GM19463 (cell line): ENCODE results near the gene EHMT1.
"Not testable (repeated sequence)": the region's sequence is repeated elsewhere in the genome, so short reads cannot be mapped to it uniquely, and the experiment has no call there.

Experiments used
- ATAC-seq: cut with Tn5 transposase; IDR thresholded peaks from one replicate; pipeline ENCODE4 v1.9.1; 2021; ENCODE audit warnings: mild to moderate bottlenecking, moderate library complexity; ENCODE audit not compliant: unreplicated experiment

The EHMT1 gene

DNA sequence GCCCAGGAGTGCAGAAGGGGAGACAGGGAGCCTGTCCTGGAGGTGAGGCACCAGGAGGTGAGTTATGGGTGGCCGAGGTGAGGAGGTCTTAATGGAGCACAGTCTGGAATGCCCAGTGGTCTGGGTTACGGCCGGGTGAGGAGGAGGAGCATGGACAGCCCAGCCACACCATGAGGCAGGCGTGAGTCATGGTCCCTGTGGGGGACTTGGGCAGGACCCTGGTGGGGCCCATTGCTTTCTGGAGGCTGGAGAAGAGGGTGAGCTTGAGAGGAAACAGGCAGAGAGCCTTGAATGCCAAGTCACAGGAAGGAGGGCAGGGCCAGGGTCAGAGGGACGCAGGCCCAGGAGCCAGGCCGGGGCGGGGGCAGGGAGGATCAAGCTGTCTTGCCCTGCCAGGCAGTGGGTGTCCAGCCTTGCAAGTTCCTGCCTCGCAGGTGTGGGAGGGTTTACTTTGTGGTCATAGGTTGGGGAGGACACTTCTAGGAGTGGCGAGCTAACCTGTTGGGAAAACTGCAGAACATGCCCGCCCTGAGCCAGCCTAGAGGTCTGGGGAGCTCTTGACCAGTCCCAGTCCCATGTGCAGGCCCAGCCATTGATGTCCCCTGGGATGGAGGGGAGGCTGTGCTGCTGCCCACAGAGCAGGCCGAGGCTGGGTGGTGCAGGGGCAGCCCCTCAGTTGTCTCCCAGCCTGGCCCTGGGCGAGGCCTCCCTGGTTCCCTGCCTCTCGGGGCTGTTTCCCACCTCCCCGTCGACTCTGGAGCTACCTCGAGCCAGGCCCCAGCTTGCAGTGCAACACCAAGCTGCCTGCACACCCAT lies 261.6 kb downstream of the EHMT1 start:
- ATAC-seq = no peak

DNA sequence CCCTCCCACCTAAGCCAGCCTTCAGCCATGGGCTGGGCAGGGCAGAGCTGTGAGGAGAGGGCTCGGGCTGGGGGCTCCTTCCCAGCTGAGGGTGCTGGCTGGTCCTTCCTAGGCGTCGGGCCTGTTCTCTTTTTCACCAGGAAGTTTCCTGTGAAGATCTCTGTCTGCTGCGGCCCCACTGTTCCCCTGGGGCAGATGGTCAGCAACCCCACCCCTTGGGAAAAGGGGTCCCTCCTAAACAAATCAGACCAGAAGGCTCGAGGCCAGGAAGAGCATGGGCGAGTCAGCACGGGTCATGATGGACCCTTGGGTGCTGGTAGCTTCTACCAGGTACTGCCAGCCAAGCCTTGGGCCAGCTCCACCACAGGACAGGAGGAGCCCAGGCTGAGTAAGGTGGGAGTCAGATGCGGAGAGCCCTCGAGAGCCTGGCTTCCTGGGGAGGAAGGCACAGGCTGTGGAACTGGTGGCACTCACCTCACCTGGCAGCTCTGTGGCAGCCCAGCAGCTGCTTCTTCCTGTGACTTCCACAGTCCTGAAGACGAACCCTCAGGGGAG lies 262.2 kb downstream of the EHMT1 start:
- no peak for ATAC-seq

DNA sequence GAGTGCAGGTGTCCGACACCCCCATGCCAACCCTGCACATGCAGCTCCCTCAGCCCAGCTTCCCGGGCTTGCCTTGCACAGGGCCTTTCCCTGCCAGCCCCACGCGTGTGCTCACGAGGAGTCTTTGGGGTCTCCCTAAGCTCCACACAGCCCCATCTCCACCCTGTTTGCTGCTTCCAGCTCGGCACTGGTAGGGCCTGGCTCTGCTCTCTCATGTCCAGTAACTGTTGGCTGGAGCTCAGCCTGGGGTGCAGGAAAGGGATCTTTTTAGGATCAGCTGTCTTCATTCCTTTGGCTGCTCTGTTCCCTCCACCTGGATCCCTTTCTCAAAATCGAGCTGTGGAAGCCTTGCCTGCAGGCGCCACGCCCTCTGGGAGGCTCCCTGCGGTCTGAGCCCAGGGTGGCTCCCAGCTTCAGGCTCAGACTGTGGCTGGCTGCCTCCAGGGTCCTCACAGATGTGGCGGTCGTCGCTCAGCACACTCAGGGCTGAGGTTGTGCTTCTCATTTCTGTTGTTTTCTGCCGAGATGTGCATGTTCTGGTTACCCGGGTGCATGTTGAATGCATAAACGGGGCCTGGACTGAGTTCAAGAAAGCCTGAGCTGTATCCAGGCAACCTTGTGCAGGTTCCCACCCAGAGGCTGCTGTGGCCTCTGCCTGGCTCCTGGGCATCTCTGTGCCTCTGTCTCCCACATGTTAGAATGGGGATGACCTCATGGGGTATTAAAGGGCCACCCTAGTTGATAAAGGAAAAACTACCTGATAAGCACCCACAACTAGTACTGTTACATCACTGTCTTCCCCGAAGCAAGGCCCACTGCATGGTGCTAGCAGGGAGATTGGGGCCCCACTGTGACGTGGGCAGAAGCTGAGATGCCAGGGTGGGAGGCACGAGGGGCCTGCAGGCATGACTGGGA lies 263.0 kb downstream of the EHMT1 start:
- ATAC-seq = no peak

DNA sequence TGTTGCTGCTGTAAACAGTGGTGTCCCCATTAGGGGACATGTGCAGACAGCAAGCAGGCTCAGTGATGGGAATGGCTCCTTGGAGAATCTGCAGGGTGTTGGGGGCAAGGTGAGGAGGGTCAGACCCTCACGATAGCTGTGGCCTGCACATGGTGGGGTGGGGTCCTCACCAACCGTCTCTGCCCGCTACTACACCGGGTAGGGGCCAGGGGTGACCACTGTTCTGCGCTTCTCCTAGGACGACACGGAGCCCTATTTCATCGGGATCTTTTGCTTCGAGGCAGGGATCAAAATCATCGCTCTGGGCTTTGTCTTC lies 263.7 kb downstream of the EHMT1 start:
- no peak for ATAC-seq

DNA sequence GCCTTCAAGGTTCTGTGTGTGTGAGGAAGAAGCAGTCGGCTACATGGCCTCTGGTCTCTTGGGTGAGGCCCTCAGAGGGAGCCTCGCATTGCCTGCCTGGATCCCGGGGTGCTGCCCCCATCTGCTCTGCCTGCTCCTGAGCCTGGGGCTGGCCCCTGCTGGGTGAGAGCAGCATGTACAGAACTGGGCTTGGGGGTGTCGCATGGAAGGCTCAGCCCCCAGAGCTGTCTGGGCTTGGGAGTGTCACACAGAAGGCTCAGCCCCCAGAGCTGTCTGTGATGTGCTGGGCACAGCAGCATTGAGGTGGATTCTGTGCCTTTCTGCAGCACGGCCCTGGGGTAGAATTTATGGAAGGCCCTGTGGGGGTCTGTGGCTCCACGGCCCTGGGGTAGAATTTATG lies 265.2 kb downstream of the EHMT1 start:
- ATAC-seq = not testable (repeated sequence)

DNA sequence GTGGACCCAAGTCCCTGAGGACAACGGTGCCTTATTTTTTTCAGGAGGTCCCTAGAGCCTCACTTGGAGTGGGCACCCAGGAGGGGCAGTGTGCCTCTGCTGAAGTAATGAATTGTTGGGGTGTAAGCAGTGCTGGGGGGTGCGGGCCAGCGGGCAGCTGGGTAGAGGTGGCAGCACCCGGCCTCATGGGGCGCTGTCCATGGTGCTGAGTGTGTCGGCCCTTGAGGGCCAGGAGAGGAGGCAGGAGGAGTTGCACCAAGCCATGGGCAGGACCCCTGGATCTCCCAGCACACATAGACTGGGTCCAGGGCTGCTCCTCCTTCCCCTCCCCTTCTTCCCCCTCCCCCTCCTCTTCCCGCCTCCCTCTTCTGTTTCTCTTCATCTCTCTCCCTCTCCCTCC lies 265.7 kb downstream of the EHMT1 start:
- not testable (repeated sequence) for ATAC-seq

DNA sequence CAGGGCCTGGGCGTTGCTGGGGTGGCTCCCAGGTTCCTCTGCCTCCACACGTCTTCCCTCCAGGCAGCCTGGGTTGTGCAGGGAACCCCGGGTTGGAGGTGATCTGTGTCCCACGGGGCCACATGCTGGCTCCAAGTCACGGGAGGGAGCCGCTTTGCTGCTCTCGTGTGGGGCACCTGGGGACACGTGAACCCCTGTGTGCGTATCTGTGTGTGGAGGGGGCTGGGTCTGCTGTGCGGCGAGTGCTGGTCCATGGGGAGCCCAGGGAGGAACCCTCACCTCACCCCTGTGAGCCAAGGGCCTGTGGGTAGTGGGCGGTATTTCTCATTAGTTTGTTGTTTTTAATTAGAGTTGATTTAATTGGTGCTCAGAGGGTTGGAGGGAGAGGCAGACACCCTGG lies 266.3 kb downstream of the EHMT1 start:
- not testable (repeated sequence) for ATAC-seq
